ENCODE results near the gene NPAS3. TPM values are rescaled to one million over a fixed set of nuclear protein-coding genes. Genes with fewer than 3 reads are reported as not detected.

Gene NPAS3
- total and polyA plus RNA-seq, 2 of the 13 experiments (the other 11 are each of a cell fraction or from before 2014, with no cell fraction given) = not detected

DNA sequence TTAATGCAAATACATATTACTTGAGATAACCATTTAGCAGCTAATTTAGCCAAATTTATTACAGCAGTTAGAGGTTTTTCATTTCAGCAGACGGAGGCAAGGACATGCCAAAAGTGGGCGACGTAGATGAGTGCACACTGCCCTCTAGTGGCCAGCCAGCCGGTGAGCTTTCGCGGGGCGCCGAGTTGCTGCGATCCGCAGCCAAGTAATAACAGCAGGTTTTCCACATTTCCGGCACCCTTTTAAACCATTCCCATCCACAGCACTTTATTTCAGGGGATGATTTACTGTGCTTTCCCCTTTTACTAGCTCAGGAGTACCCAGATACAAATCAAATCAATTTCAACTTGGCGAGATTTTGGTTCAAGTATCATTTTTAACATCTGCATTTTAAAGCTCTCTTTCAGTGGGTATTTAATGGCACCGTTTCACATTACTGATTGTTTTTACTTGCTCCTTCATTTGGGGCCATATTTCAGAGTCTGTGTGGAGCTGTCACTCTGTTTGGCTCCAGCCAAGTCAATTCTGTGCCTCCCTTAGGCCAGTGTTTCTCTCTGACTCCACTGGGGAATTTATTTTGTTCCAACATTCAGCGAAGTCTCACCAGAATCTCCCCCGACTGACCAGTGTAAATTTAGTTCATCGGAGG lies 854.2 kb downstream of the NPAS3 start (continued):
- TF ChIP-seq ZBTB42 (CRISPR knock-in tag; IDR thresholded peaks at IDR 0.05) (no peak), SPEN (CRISPR knock-in tag; IDR thresholded peaks at IDR 0.05; ENCODE audit: low read depth) (0 out of 2 replicates have a peak, but pooled peaks have one; percentile 51), BRCA1 (CRISPR knock-in tag; IDR thresholded peaks at IDR 0.05) (0 out of 2 replicates have a peak, but pooled peaks have one; percentile 78), NFE2 (CRISPR knock-in tag; IDR thresholded peaks at IDR 0.05) (no peak), CC2D1A (CRISPR knock-in tag; IDR thresholded peaks at IDR 0.05) (no peak), ZNF451 (CRISPR knock-in tag; IDR thresholded peaks at IDR 0.05) (no peak), NPAS2 (CRISPR knock-in tag; IDR thresholded peaks at IDR 0.05; ENCODE audit: borderline replicate concordance) (no peak), TAF15 (IDR thresholded peaks at IDR 0.05; ENCODE audit: low read depth, low read length, poor library complexity, severe bottlenecking) (no peak), ZNF34 (CRISPR knock-in tag; IDR thresholded peaks at IDR 0.05; ENCODE audit: borderline replicate concordance) (no peak), RBM39 (IDR thresholded peaks at IDR 0.05; ENCODE audit: low read depth, low read length, poor library complexity, severe bottlenecking) (no peak), NR2F6 (IDR thresholded peaks at IDR 0.05) (no peak), NR2F6 (CRISPR knock-in tag; IDR thresholded peaks at IDR 0.05) (no peak), U2AF1 (optimal IDR thresholded peaks at IDR 0.05; ENCODE audit: low read depth, low read length) (no peak), FOXC1 (CRISPR knock-in tag; IDR thresholded peaks at IDR 0.05; ENCODE audit: borderline replicate concordance) (no peak; the same call in 1 of the 2 replicates), ZNF816 (CRISPR knock-in tag; IDR thresholded peaks at IDR 0.05; ENCODE audit: borderline replicate concordance) (no peak), TSC22D2 (CRISPR knock-in tag; IDR thresholded peaks at IDR 0.05; ENCODE audit: borderline replicate concordance) (0 out of 2 replicates have a peak, but pooled peaks have one; percentile 29), GABPB1 (CRISPR knock-in tag; IDR thresholded peaks at IDR 0.05) (peak; percentile 52; the same call in 1 of the 2 replicates), ZNF205 (CRISPR knock-in tag; IDR thresholded peaks at IDR 0.05) (no peak), MAX (IDR thresholded peaks at IDR 0.05) (no peak), HOXA5 (CRISPR knock-in tag; IDR thresholded peaks at IDR 0.05) (peak; percentile 45; the same call in 1 of the 2 replicates), ZNF230 (CRISPR knock-in tag; IDR thresholded peaks at IDR 0.05) (no peak)
- TF ChIP-seq, protein P1, sequence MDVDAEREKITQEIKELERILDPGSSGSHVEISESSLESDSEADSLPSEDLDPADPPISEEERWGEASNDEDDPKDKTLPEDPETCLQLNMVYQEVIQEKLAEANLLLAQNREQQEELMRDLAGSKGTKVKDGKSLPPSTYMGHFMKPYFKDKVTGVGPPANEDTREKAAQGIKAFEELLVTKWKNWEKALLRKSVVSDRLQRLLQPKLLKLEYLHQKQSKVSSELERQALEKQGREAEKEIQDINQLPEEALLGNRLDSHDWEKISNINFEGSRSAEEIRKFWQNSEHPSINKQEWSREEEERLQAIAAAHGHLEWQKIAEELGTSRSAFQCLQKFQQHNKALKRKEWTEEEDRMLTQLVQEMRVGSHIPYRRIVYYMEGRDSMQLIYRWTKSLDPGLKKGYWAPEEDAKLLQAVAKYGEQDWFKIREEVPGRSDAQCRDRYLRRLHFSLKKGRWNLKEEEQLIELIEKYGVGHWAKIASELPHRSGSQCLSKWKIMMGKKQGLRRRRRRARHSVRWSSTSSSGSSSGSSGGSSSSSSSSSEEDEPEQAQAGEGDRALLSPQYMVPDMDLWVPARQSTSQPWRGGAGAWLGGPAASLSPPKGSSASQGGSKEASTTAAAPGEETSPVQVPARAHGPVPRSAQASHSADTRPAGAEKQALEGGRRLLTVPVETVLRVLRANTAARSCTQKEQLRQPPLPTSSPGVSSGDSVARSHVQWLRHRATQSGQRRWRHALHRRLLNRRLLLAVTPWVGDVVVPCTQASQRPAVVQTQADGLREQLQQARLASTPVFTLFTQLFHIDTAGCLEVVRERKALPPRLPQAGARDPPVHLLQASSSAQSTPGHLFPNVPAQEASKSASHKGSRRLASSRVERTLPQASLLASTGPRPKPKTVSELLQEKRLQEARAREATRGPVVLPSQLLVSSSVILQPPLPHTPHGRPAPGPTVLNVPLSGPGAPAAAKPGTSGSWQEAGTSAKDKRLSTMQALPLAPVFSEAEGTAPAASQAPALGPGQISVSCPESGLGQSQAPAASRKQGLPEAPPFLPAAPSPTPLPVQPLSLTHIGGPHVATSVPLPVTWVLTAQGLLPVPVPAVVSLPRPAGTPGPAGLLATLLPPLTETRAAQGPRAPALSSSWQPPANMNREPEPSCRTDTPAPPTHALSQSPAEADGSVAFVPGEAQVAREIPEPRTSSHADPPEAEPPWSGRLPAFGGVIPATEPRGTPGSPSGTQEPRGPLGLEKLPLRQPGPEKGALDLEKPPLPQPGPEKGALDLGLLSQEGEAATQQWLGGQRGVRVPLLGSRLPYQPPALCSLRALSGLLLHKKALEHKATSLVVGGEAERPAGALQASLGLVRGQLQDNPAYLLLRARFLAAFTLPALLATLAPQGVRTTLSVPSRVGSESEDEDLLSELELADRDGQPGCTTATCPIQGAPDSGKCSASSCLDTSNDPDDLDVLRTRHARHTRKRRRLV (CRISPR knock-in tag; IDR thresholded peaks at IDR 0.05) = no peak
- TF ChIP-seq, protein P2, sequence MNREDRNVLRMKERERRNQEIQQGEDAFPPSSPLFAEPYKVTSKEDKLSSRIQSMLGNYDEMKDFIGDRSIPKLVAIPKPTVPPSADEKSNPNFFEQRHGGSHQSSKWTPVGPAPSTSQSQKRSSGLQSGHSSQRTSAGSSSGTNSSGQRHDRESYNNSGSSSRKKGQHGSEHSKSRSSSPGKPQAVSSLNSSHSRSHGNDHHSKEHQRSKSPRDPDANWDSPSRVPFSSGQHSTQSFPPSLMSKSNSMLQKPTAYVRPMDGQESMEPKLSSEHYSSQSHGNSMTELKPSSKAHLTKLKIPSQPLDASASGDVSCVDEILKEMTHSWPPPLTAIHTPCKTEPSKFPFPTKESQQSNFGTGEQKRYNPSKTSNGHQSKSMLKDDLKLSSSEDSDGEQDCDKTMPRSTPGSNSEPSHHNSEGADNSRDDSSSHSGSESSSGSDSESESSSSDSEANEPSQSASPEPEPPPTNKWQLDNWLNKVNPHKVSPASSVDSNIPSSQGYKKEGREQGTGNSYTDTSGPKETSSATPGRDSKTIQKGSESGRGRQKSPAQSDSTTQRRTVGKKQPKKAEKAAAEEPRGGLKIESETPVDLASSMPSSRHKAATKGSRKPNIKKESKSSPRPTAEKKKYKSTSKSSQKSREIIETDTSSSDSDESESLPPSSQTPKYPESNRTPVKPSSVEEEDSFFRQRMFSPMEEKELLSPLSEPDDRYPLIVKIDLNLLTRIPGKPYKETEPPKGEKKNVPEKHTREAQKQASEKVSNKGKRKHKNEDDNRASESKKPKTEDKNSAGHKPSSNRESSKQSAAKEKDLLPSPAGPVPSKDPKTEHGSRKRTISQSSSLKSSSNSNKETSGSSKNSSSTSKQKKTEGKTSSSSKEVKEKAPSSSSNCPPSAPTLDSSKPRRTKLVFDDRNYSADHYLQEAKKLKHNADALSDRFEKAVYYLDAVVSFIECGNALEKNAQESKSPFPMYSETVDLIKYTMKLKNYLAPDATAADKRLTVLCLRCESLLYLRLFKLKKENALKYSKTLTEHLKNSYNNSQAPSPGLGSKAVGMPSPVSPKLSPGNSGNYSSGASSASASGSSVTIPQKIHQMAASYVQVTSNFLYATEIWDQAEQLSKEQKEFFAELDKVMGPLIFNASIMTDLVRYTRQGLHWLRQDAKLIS (CRISPR knock-in tag; IDR thresholded peaks at IDR 0.05) = no peak

Measured in HepG2 (cell line).